Motor neuron (in vitro differentiated cells): ENCODE results near the gene EXOG. TPM values are rescaled to one million over a fixed set of nuclear protein-coding genes. Genes with fewer than 3 reads are reported as not detected.

Experiments
- ATAC-seq, 8 experiments: fragments of 200-7000 bp; cut with Tn5 transposase; replicated peaks in 6 of 8; 2 replicates each; pipeline ENCODE4 v1.8.0; 2021; ENCODE audit warnings: mild to moderate bottlenecking in 8 of 8, moderate library complexity in 8 of 8
- H3K27ac ChIP-seq, 2 donors: fragments of 250-450 bp; sonication (Bioruptor Pico); 2 replicates each; pipeline ENCODE4 v1.9.0; 2021; ENCODE audit warnings: antibody characterized with exemption in 2 of 2, mild to moderate bottlenecking in 2 of 2, moderate library complexity in 1 of 2
- H3K4me1 ChIP-seq, 2 donors: fragments of 250-450 bp; sonication (Bioruptor Pico); replicated peaks in 1 of 2; 2 replicates each; pipeline ENCODE4 v1.6.1; 2021; ENCODE audit warnings: antibody characterized with exemption in 2 of 2, mild to moderate bottlenecking in 2 of 2, moderate library complexity in 1 of 2
- H3K4me3 ChIP-seq, 5 donors: fragments of 250-450 bp; sonication (Bioruptor Pico); 2 replicates each; pipeline ENCODE4 v1.9.0; 2021; ENCODE audit warnings: antibody characterized with exemption in 5 of 5, mild to moderate bottlenecking in 5 of 5, moderate library complexity in 4 of 5
- WGBS, 10 experiments: fragments of 450-650 bp; shearing (Covaris generic); methylation state at CpG; one replicate each; pipeline ENCODE4 v1.0.0; 2022; 5-methylcytosine and 5-hydroxymethylcytosine counted together
- in situ Hi-C, 9 experiments: fragments of 400-800 bp; cut with MboI; loops; one replicate each; pipeline ENCODE4 v1.15.0; 2021; ENCODE audit warnings: low sequenced_read_pairs in 9 of 9, low pct_unique_long_range_greater_than_20kb in 2 of 9; ENCODE audit not compliant: unreplicated experiment in 9 of 9
- total RNA-seq, 8 experiments: library from RNA; unstranded; fragments of 300-600 nt; gene quantifications; 2 replicates each; pipeline versions ENCODE4 v1.2.3 to v1.2.4, GENCODE V29; 2022

Gene EXOG
- total RNA-seq, 8 experiments from 2014 or later: 7.2 to 22.1 (median 14.7) TPM

DNA sequence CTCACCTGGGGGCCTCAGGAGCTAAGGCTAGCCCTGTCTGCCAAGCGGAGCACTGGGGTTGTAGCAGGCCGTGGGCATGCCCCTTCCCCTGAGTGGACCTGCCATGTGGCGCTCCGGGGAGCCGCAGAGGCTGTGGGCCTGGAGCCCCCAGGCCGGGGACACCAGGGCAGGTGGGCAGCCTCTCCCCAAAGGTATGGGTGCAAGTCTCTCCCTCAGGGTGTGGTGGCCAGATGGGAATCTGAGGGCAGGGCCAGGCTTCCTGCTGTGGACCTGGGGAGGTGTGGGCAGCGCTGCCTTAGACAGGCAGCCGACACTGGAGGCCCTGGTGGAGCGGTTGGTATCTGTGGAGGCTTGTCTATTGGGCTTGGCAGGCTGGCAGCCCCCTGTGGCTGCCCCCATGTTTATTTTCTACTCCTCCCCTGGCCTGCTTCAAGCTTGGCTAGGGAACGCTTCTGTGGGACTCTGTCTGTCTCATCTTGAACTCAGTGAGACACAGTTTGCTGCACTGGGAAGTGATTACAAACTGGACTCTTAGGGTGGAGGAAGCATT, 36.6 kb upstream of the EXOG start:
- H3K27ac ChIP-seq: no peak overlapping the region

DNA sequence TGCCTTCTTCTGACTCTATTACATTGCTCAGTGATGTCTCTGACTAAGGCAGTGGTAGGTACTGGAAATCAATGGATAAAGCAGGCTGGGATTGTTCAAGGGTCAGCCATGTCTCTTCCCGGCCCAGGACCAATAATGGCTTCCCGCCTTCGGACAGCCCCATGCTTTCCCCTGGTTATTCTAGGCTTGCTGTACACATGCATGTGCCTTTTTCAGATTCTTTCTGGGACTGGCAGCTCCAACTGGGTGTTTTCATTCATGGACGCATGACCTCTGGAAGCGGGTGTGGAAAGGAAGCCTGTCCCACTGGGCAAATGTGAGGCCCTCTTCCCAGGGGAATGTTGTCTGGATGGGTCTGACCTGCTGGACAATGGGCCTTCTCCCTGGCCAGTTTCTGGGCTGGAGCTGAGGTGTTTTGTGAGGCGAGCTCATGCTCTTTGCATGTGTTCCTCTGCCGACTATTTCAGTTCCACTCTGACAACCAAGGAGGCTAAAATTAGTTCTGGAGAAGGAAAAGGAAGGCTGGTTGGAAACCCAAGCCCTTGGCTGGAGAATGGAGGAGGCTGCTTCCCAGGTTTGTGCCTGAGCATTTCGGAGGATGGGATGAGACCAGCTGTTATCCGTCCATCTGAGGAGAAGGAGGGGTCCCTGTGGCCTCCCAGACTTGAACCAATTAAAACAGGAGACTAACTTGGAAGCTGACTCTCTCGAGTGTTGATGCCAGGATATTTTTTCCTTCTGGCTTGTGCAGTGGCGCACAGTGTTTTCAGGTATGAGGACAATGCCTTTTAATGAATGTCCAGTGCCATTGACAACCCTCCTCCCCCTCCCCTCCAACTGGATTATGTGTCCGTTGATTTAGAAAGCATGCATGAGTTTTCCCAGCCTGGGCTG, 35.5 kb upstream of the EXOG start:
- WGBS, 10 experiments: 58 to 100% (median 87%) methylated on average over 1 to 6 of the region's 12 CpGs
- Histone ChIP-seq H3K4me3 (no peak overlapping the region), H3K27ac (no peak overlapping the region), H3K4me1 (peaks cover 10 to 16% of the 10 kb centered on the region in 2 donors)
- in situ Hi-C loops: no loop called here
- ATAC-seq: no peak

More for the DNA sequence above, 36.6 kb upstream of the EXOG start:
- H3K4me1 ChIP-seq: peaks cover 10 to 16% of the 10 kb centered on the region in 2 donors
- no peak overlapping the region for H3K4me3 ChIP-seq
- WGBS, 10 experiments: 83 to 86% methylated on average over 1 of the region's 10 CpGs; no CpG with 5 or more reads in 8 of the 10 experiments
- no peak for ATAC-seq
- in situ Hi-C loops: no loop called here

DNA sequence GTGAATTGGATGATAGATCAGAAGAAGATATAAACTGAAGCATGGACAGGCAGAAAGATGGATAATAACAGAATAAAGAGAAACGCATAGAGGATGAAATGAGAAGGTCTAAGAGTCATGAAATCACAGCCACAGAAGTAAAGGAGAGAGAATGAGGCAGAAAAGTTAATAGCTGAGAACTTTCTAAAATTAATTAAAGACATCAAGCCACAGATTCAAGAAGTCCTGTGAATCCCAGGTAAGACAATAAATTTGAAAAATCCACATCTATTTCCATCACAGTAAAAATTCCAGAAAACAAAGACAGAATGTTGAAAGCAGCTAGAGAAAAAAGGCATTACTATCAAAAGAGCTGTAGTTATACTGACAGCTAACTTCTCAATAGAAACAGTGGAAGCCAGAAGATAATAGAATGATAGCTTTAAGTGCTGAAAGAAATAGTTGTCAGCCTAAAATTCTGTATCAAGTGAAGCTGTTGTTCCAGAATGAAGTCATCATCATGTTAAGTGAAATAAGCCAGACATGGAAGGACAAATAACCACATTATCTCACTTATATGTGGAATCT, 30.5 kb upstream of the EXOG start:
- Histone ChIP-seq H3K27ac (no peak overlapping the region), H3K4me1 (no peaks in the 10 kb centered on the region), H3K4me3 (no peak overlapping the region)
- 94 to 100% (median 100%) methylated on average over 1 of the region's 1 CpG for WGBS, 10 experiments
- ATAC-seq: no peak
- in situ Hi-C loops: no loop called here

DNA sequence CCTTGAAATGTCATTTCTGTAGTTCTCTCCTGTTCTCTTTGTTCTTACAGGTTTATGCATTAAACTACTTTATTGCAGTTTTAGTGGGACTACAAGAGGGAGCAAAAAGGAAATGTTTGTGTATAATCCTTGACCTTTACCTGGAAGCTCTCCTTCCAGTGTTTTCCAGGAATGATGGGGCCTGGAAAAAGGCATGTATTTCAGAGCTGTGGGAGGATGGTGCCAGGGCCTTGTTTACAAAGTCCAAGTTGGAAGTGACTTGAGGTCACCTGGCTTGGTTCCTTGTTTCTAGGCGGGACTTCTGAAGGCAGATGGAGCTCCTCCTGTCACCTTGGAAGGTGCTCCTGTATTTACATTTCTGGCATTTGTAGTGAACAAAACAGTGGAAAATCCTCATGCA, 27.4 kb upstream of the EXOG start:
- 88 to 100% methylated on average over 1 of the region's 1 CpG; no CpG with 5 or more reads in 8 of the 10 experiments for WGBS, 10 experiments
- no peaks in the 10 kb centered on the region for H3K4me1 ChIP-seq
- H3K4me3 ChIP-seq: no peak overlapping the region
- in situ Hi-C loops: no loop called here
- no peak for ATAC-seq
- H3K27ac ChIP-seq: no peak overlapping the region

- 44 to 100% (median 87%) methylated on average over 1 of the region's 1 CpG; no CpG with 5 or more reads in 2 of the 10 experiments for WGBS, 10 experiments
- no peaks in the 10 kb centered on the region for H3K4me1 ChIP-seq
- no peak for ATAC-seq
- no peak overlapping the region for H3K27ac ChIP-seq
- no peak overlapping the region for H3K4me3 ChIP-seq
- in situ Hi-C loops: no loop called here
Measured at GRCh38 chr3:38469852-38470251, 26.3 kb upstream of the EXOG start.

GRCh38 chr3:38471260-38471857, 24.8 kb upstream of the EXOG start:
- no peak overlapping the region for H3K27ac ChIP-seq
- no peaks in the 10 kb centered on the region for H3K4me1 ChIP-seq
- WGBS, 10 experiments: 81 to 100% (median 92%) methylated on average over 1 to 3 of the region's 3 CpGs; no CpG with 5 or more reads in 2 of the 10 experiments
- no peak overlapping the region for H3K4me3 ChIP-seq
- no peak for ATAC-seq
- in situ Hi-C loops: no loop called here

DNA sequence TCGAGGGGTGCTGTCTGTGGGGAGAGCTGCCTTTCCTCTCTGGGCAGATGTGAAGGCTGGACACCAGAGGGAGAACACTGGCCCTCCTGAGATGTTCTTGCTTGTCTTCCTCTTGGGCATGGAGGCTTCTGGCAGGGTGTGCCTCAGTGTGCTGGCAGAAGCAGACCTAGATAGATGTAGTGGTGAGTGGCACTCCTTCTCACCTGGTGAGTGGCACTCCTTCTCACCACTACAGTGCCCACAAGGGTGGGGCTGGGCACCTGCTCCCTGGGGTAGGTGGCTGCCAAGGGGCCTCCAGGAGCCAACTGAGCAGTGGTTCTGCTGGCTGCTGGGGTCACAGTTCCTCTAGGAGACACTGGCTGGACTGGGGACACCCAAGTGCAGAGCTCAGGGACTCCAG, 23.8 kb upstream of the EXOG start:
- 100% methylated on average over 1 of the region's 1 CpG; no CpG with 5 or more reads in 8 of the 10 experiments for WGBS, 10 experiments
- in situ Hi-C loops: no loop called here
- H3K27ac ChIP-seq: no peak overlapping the region
- H3K4me1 ChIP-seq: no peaks in the 10 kb centered on the region
- H3K4me3 ChIP-seq: no peak overlapping the region
- no peak for ATAC-seq

DNA sequence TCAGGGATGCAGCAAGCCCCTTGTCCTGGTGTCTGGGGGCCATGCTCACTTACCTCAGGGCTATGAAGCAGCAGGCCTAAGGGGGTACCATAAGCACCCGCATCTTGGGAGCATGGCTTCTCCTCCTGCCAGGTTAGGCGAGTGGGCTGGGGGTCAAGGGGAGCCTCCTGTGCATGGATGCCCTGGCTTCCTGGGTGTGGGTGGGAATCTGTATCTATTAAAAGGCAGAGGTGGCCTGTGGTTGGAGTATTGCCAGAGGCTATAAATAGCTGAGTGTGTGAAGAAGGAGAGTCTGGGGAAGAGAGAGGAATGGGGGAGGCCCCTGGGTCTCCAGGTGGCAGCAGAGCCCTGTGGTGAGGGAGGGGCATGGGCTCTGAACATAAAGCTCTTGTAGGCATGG, 22.9 kb upstream of the EXOG start:
- H3K4me1 ChIP-seq: no peaks in the 10 kb centered on the region
- no peak overlapping the region for H3K4me3 ChIP-seq
- no peak overlapping the region for H3K27ac ChIP-seq
- in situ Hi-C loops: no loop called here
- 80 to 100% methylated on average over 1 of the region's 2 CpGs; no CpG with 5 or more reads in 8 of the 10 experiments for WGBS, 10 experiments
- peak in 1 of 8 experiments; percentile 43 for ATAC-seq

DNA sequence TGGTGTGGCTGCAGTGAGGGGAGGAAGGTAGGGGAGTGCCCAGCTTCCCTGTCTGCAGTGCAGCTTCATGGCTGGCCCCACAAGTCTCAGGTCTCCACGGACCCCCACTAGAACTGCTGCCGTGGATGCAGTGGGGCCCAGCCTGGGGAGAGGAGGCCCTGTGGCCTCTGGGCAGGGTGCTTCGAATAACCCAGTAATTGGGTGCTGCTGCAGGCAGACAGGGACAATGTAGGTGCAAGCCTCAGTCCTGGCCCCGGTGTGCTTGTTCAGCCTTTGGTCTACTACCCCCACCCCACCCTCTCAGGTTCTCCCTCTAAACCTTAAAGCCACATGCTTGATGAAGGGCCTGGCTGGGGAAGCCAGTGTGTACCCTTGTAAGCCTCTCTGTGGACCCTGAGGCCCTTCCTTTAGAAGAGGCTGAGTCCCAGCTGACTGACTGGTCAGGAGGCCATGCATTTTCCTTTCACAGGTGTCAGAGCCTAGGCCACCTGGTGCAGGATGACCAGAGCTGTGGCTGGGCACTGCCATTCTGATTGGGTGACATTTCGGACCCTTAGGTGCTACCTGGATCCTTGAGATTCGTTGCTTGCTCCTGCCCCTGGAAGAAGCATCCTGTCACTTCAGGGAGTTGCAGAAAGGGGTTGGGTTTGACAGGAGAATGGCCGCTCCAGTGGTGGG, 21.1 kb upstream of the EXOG start:
- Histone ChIP-seq H3K27ac (no peak overlapping the region), H3K4me1 (no peaks in the 10 kb centered on the region), H3K4me3 (no peak overlapping the region)
- WGBS, 10 experiments: 49 to 100% (median 80%) methylated on average over 1 to 3 of the region's 7 CpGs; no CpG with 5 or more reads in 5 of the 10 experiments
- in situ Hi-C loops: no loop called here
- no peak for ATAC-seq

DNA sequence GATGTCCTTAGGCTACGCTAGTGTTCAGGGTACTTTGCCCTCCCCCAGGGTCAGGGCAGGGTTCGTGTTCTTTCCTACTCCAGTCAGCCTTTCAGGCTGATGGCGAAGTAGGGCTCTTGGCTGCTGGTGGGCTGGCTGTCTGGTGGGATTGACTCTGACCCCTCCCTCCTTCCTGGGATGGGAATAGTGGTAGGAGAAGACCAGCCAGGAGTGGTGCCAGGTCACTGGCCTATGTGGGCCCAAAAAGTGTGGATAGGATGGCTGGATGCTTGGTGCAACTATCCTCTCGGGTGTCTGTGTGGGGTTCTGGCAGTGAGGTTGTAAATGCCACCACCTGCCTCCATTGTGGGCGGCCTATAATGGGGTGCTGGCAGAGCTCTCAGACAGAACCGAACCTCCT, 20.4 kb upstream of the EXOG start:
- in situ Hi-C loops: no loop called here
- Histone ChIP-seq H3K4me1 (no peaks in the 10 kb centered on the region), H3K4me3 (no peak overlapping the region), H3K27ac (no peak overlapping the region)
- no peak for ATAC-seq
- 83 to 100% (median 95%) methylated on average over 1 to 3 of the region's 6 CpGs; no CpG with 5 or more reads in 4 of the 10 experiments for WGBS, 10 experiments

GRCh38 chr3:38476157-38476756, 19.9 kb upstream of the EXOG start:
- in situ Hi-C loops: no loop called here
- Histone ChIP-seq H3K4me1 (no peaks in the 10 kb centered on the region), H3K4me3 (no peak overlapping the region), H3K27ac (no peak overlapping the region)
- no peak for ATAC-seq
- WGBS, 10 experiments: 100% methylated on average over 1 of the region's 5 CpGs; no CpG with 5 or more reads in 7 of the 10 experiments

DNA sequence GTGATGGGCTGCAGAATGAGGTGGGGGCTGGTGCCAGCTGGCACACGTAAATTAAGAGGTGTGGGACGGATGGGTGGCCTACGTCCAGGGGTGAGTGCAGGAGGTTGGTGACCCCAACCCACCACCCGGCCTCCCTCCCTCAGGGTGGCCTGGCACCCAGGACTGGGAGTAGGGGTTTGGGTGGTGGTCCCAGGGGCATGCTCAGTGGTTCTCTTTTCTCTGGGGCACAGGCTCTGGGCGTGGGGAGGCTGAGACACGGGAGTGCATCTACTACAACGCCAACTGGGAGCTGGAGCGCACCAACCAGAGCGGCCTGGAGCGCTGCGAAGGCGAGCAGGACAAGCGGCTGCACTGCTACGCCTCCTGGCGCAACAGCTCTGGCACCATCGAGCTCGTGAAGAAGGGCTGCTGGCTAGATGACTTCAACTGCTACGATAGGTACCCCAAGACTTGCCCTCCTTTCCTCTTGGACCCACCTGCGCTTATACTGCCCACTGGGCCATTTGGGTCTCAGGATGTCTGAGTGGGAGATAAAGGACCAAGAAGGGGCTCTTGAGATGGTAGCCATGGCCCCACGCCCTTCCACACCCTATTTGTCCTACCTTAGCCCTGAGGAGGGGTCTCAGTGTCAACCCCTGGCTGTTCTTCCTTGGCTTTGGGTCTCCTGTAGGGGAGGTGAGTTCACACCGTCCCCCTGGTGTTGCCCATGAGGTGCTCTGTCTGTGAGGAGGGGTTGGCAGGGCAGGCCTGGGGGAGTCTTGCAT, 18.9 kb upstream of the EXOG start:
- Histone ChIP-seq H3K4me3 (no peak overlapping the region), H3K27ac (no peak overlapping the region), H3K4me1 (no peaks in the 10 kb centered on the region)
- no peak for ATAC-seq
- in situ Hi-C loops: no loop called here
- 67 to 100% (median 100%) methylated on average over 1 to 5 of the region's 21 CpGs; no CpG with 5 or more reads in 5 of the 10 experiments for WGBS, 10 experiments
